Measurements from ENCODE around the gene SLC25A15. TPM values are rescaled to one million over a fixed set of nuclear protein-coding genes. Genes with fewer than 3 reads are reported as not detected.

SLC25A15 gene
- polyA plus RNA-seq, 1 of the 3 experiments (the other 2 are of a cell fraction): 15.2 TPM

- H3K27ac ChIP-seq (ENCODE audit: low read depth in 2 of 2, low read length in 1 of 2): no peak overlapping the region
- WGBS (ENCODE audit: low lambda C conversion rate): 92% methylated on average over 4 of the region's 4 CpGs
- H3K27me3 ChIP-seq (ENCODE audit: insufficient read depth): no peaks in the 10 kb centered on the region
- ChIA-PET POLR2A (no interaction called here), CTCF (no interaction called here)
- no peak overlapping the region for H3K9ac ChIP-seq
- TF ChIP-seq TCF12 (IDR thresholded peaks at IDR 0.05): no peak
- TF ChIP-seq MAX (IDR thresholded peaks at IDR 0.05; ENCODE audit: low read depth): no peak
- no peak for TF ChIP-seq CTCF (IDR thresholded peaks at IDR 0.05)
- TF ChIP-seq, protein P1, sequence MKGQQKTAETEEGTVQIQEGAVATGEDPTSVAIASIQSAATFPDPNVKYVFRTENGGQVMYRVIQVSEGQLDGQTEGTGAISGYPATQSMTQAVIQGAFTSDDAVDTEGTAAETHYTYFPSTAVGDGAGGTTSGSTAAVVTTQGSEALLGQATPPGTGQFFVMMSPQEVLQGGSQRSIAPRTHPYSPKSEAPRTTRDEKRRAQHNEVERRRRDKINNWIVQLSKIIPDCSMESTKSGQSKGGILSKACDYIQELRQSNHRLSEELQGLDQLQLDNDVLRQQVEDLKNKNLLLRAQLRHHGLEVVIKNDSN (IDR thresholded peaks at IDR 0.05; ENCODE audit: borderline replicate concordance, low read depth): no peak
- TF ChIP-seq TEAD4 (IDR thresholded peaks at IDR 0.05; ENCODE audit: borderline replicate concordance, insufficient read depth): no peak
- no peak for TF ChIP-seq YY1 (IDR thresholded peaks at IDR 0.05; ENCODE audit: low read depth)
- TF ChIP-seq NRF1 (IDR thresholded peaks at IDR 0.05; ENCODE audit: low read depth, low read length): no peak
- TF ChIP-seq NFIC (IDR thresholded peaks at IDR 0.05; ENCODE audit: borderline replicate concordance): no peak
- TF ChIP-seq SIN3A (IDR thresholded peaks at IDR 0.05; ENCODE audit: borderline replicate concordance, low read depth, low read length): no peak
- TF ChIP-seq, protein P2, sequence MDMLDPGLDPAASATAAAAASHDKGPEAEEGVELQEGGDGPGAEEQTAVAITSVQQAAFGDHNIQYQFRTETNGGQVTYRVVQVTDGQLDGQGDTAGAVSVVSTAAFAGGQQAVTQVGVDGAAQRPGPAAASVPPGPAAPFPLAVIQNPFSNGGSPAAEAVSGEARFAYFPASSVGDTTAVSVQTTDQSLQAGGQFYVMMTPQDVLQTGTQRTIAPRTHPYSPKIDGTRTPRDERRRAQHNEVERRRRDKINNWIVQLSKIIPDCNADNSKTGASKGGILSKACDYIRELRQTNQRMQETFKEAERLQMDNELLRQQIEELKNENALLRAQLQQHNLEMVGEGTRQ (IDR thresholded peaks at IDR 0.05; ENCODE audit: borderline replicate concordance, low read depth, low read length): no peak
- TF ChIP-seq FOXM1 (IDR thresholded peaks at IDR 0.05; ENCODE audit: low read depth): no peak
- TF ChIP-seq FOXJ3 (CRISPR knock-in tag; IDR thresholded peaks at IDR 0.05): no peak
- TF ChIP-seq MXI1 (IDR thresholded peaks at IDR 0.05; ENCODE audit: low read depth, low read length): no peak
- TF ChIP-seq MEF2A (IDR thresholded peaks at IDR 0.05; ENCODE audit: borderline replicate concordance, low read depth): no peak
- TF ChIP-seq SMC3 (IDR thresholded peaks at IDR 0.05; ENCODE audit: low read depth, low read length): no peak
- no peak for TF ChIP-seq GABPA (IDR thresholded peaks at IDR 0.05; ENCODE audit: low read depth)
- no peak for TF ChIP-seq RFX5 (IDR thresholded peaks at IDR 0.05; ENCODE audit: low read length)
- no peak for TF ChIP-seq JUND (IDR thresholded peaks at IDR 0.05)
- TF ChIP-seq EZH2phosphoT487 (IDR thresholded peaks at IDR 0.05; ENCODE audit: borderline replicate concordance, low read depth): no peak
- no peak overlapping the region for H3K4me2 ChIP-seq
- no peaks in the 10 kb centered on the region for H3K9me3 ChIP-seq
- H3K4me3 ChIP-seq (ENCODE audit: low read depth in 2 of 2, low read length in 1 of 2): no peak overlapping the region
- H4K20me1 ChIP-seq (ENCODE audit: insufficient read depth): no peaks in the 10 kb centered on the region
- no peak for DNase-seq
- H3K79me2 ChIP-seq (ENCODE audit: insufficient read depth): no peaks in the 10 kb centered on the region
- H3F3A ChIP-seq (replicated peaks; ENCODE audit: insufficient read depth): no peaks in the 10 kb centered on the region
- H3K4me1 ChIP-seq (ENCODE audit: control insufficient read depth in 1 of 2, insufficient read depth in 2 of 2, low read depth in 1 of 2, low read length in 1 of 2): no peaks in the 10 kb centered on the region
- peaks cover 28 to 41% of the 10 kb centered on the region in 2 experiments for H3K36me3 ChIP-seq (replicated peaks in 1 of 2; ENCODE audit: control insufficient read depth in 1 of 2, insufficient read depth in 2 of 2, low read length in 1 of 2)
- no peak overlapping the region for H2AFZ ChIP-seq (ENCODE audit: low read depth)
- no peaks in the 10 kb centered on the region for H3K9me2 ChIP-seq
Observed at GRCh38 chr13:40812102-40812501, 22.7 kb downstream of the SLC25A15 start.

All from SK-N-SH (cell line).